ENCODE results near the gene N4BP3. TPM values are rescaled to one million over a fixed set of nuclear protein-coding genes. Genes with fewer than 3 reads are reported as not detected.

The N4BP3 gene
- total RNA-seq, 3 donors from 2014 or later: 0.82 to 4.0 (median 1.7) TPM

DNA sequence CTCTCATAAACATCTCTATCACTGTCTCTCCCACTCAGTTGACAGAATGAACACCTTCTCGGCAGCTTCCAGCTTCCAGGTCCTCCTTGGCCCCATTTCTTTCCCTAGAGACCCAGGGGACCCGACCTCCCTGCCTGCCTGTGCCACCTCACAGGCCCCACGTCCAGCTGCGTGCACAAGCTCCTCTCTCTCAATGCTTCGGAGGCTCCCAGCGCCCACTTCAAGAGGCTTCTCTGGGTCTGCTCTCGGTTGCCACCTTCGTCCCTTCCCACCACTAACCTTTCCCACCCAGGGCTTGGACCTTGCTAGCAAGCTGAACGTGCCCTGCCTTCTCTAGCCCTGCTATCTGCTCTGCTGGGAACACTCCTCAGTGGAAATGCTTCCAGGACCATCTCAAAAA, 2.8 kb upstream of the N4BP3 start:
- Histone ChIP-seq H3K4me1 (ENCODE audit: low read depth) (peaks cover 27% of the 10 kb centered on the region), H3K4me3 (no peak overlapping the region), H3K9me3 (no peaks in the 10 kb centered on the region), H3K36me3 (ENCODE audit: low read depth) (no peaks in the 10 kb centered on the region)
- ATAC-seq (no peak), DNase-seq (no peak)
- TF ChIP-seq, protein P1, sequence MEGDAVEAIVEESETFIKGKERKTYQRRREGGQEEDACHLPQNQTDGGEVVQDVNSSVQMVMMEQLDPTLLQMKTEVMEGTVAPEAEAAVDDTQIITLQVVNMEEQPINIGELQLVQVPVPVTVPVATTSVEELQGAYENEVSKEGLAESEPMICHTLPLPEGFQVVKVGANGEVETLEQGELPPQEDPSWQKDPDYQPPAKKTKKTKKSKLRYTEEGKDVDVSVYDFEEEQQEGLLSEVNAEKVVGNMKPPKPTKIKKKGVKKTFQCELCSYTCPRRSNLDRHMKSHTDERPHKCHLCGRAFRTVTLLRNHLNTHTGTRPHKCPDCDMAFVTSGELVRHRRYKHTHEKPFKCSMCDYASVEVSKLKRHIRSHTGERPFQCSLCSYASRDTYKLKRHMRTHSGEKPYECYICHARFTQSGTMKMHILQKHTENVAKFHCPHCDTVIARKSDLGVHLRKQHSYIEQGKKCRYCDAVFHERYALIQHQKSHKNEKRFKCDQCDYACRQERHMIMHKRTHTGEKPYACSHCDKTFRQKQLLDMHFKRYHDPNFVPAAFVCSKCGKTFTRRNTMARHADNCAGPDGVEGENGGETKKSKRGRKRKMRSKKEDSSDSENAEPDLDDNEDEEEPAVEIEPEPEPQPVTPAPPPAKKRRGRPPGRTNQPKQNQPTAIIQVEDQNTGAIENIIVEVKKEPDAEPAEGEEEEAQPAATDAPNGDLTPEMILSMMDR (IDR thresholded peaks at IDR 0.05): no peak
- intact Hi-C loops (cut with DNase I, micrococcal nuclease): no loop called here

DNA sequence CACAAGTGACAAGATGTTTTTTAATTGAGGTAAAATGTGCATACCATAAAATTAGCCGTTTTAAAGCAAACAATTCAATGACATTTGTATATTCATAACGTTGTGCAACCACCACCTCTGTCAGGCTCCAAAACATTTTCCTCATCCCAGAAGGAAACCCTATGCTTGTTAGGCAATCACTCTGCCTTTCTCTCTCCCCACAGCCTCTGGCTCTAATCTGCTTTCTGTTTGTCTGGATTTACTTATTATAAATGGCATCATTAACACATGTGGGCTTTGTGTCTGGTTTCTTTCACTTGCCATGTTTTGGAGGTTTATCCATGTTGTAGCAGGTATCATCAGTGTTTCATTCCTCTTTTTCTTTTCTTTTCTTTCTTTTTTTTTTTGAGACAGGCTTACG, 1.4 kb upstream of the N4BP3 start:
- DNase-seq (no peak), ATAC-seq (no peak)
- Histone ChIP-seq H3K4me3 (no peak overlapping the region), H3K36me3 (ENCODE audit: low read depth) (no peaks in the 10 kb centered on the region), H3K4me1 (ENCODE audit: low read depth) (peaks cover 34% of the 10 kb centered on the region), H3K9me3 (no peaks in the 10 kb centered on the region)
- TF ChIP-seq, protein P1 (IDR thresholded peaks at IDR 0.05): no peak
- intact Hi-C loops (cut with DNase I, micrococcal nuclease): no loop called here

DNA sequence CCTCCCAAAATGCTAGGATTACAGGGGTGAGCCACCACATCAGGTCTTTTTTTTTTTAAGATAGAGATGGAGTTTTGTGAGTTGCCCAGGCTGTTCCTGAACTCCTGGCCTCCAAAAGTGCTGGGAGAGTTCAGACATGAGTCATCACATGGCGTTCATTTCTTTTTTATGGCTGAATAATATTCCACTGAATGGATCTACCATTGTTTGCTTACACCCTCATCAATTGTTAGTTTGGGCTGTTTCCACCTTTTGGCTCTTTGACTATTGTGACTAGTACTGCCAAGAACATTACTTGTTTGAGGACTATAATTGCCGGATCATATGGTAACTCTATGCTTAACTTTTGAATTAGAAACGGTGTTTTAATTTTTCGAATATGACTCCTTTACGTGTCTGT, 787 bp upstream of the N4BP3 start:
- intact Hi-C loops (cut with DNase I, micrococcal nuclease): no loop called here
- Histone ChIP-seq H3K4me1 (ENCODE audit: low read depth) (peaks cover 36% of the 10 kb centered on the region), H3K36me3 (ENCODE audit: low read depth) (no peaks in the 10 kb centered on the region), H3K9me3 (no peaks in the 10 kb centered on the region), H3K4me3 (no peak overlapping the region)
- DNase-seq (no peak), ATAC-seq (no peak)
- TF ChIP-seq, protein P1 (IDR thresholded peaks at IDR 0.05): no peak

DNA sequence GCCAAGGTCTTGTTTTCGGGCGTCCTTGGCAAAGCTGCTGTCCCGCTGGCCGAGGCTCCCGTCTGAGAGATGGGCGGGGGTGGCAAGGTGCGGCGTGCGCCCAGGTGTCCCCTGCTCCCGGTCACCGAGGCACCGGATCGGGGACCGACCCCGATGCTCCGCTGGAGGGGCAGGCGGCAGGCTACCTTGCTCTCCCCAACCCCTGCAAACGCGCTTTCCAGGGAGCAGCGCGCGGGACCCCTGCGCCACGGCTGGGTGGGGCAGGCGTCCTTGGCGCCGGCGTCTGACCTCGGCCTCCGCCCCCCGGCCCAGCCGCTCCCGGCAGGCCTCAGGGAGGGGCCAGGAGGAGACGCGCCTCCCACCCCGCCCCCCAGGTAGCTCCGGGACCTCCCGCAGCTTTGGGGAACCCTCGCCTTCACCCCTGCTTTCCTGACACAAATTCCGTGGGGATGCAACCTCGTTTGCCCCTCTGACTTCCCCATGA, 551 bp downstream of the N4BP3 start:
- H3K4me1 ChIP-seq (ENCODE audit: low read depth): peaks cover 30% of the 10 kb centered on the region
- ATAC-seq: peak; percentile 6
- intact Hi-C loops (cut with DNase I, micrococcal nuclease): no loop called here
- H3K9me3 ChIP-seq: no peaks in the 10 kb centered on the region
- H3K36me3 ChIP-seq (ENCODE audit: low read depth): no peaks in the 10 kb centered on the region
- peak in 2 of 3 donors; percentile 32 to 57 for DNase-seq
- H3K4me3 ChIP-seq: peak overlapping the region; percentile 6
- TF ChIP-seq, protein P1 (IDR thresholded peaks at IDR 0.05): no peak

DNA sequence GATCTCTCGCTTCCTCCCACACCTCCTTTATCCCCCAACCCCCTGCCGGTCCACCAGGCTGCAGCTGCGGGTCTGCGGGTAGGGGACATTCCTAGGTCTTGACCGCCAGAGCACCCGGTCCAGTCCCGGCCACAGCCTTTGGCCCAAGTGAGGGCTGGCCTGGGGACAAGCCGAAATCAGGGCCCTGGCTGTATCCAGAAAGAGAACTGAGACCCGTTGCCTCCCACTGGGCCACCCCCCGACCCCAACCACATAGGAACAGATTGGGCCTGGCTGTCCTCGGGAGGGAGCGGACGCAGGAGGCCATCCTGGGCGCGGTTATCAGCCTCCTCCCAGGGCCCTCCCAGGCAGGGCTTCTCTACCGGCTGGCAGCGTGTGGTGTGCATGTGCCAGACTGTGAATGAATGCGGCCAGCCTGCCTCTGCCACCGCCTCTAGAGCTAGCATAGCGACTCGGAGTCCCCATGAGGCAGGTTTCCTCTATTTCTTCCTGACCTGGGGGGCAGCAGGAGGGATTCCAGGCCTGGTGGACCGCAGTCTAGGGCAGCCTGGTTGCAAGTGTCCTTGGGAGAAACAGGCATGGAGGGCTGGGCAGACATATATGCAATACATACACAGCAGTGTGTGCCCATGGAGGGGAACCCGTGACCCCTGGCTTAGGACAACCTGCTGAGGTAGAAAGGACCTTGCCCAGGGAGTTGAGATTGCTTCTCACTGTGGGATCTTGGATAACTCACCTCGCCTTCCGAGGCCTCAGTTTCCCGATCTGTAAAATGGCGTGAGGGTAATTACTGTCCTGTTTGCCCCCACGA, 1.2 kb downstream of the N4BP3 start:
- ATAC-seq (peak; percentile 63), DNase-seq (peak; percentile 60 to 71 (median 68))
- TF ChIP-seq, protein P1 (IDR thresholded peaks at IDR 0.05): no peak
- no peaks in the 10 kb centered on the region for H3K9me3 ChIP-seq
- H3K4me3 ChIP-seq: peak overlapping the region; percentile 6
- no peaks in the 10 kb centered on the region for H3K36me3 ChIP-seq (ENCODE audit: low read depth)
- peaks cover 29% of the 10 kb centered on the region for H3K4me1 ChIP-seq (ENCODE audit: low read depth)
- intact Hi-C loops (cut with DNase I, micrococcal nuclease): no loop called here

All from mucosa of descending colon (tissue), 3 donors.